Activated CD4-positive, alpha-beta T cell treated with anti-CD3 and anti-CD28 coated beads, Interleukin-2, amount 10 ng/mL, durations not matched to agents 24 days and 14 days (primary cell): ENCODE measurements around the gene SLC22A15. TPM values are rescaled to one million over a fixed set of nuclear protein-coding genes. Genes with fewer than 3 reads are reported as not detected.
"Not testable (repeated sequence)": the region's sequence is repeated elsewhere in the genome, so short reads cannot be mapped to it uniquely, and the experiment has no call there.

Experiments used
- DNase-seq: peaks from one replicate; pipeline ENCODE4 v3.0.0; 2022
- H3K27ac Mint-ChIP-seq: one replicate; pipeline ENCODE4 v1.8.0; 2022; ENCODE audit warnings: mild to moderate bottlenecking, mixed read lengths
- H3K27me3 Mint-ChIP-seq: one replicate; pipeline ENCODE4 v1.8.0; 2022; ENCODE audit warnings: mixed read lengths
- H3K36me3 Mint-ChIP-seq: one replicate; pipeline ENCODE4 v1.8.0; 2022; ENCODE audit warnings: low read depth, mild to moderate bottlenecking, mixed read lengths
- H3K4me1 Mint-ChIP-seq: one replicate; pipeline ENCODE4 v1.8.0; 2021; ENCODE audit warnings: mixed read lengths
- H3K4me3 Mint-ChIP-seq: one replicate; pipeline ENCODE4 v1.8.0; 2022; ENCODE audit warnings: mild to moderate bottlenecking, moderate library complexity, mixed read lengths
- H3K9me3 Mint-ChIP-seq: one replicate; pipeline ENCODE4 v1.8.0; 2021; ENCODE audit warnings: mixed read lengths
- intact Hi-C: fragments of 100-400 bp; cut with micrococcal nuclease; formaldehyde crosslinking; loops from one replicate; pipeline ENCODE4 v1.15.1; 2023
- total RNA-seq: library from RNA; stranded (reverse); gene quantifications from 2 replicates; pipeline ENCODE4 v1.2.3, GENCODE V29; 2022

Gene SLC22A15
- total RNA-seq, 1 donor from 2014 or later, result 0.23 TPM

- H3K4me1 Mint-ChIP-seq, H3K4me3 Mint-ChIP-seq, DNase-seq, H3K36me3 Mint-ChIP-seq, intact Hi-C loops, H3K27ac Mint-ChIP-seq: not testable (repeated sequence)
- Mint-ChIP-seq H3K27me3 (peaks cover 11% of the 10 kb centered on the region), H3K9me3 (peaks cover 25% of the 10 kb centered on the region)
Measured at GRCh38 chr1:115997921-115998320, 21.6 kb downstream of the SLC22A15 start.

- peaks cover 30% of the 10 kb centered on the region for H3K9me3 Mint-ChIP-seq
- intact Hi-C loops, result no loop called here
- DNase-seq, result no peak
Measured at GRCh38 chr1:116001739-116002487, 25.6 kb downstream of the SLC22A15 start.

GRCh38 chr1:116002781-116003420, 26.6 kb downstream of the SLC22A15 start:
- Mint-ChIP-seq H3K4me3 (no peak overlapping the region), H3K4me1 (peaks cover 8% of the 10 kb centered on the region), H3K27me3 (peaks cover 7% of the 10 kb centered on the region), H3K27ac (no peak overlapping the region), H3K36me3 (peaks cover 4% of the 10 kb centered on the region), H3K9me3 (peaks cover 25% of the 10 kb centered on the region)
- intact Hi-C loops, result no loop called here
- no peak for DNase-seq

More at GRCh38 chr1:116001739-116002487, 25.6 kb downstream of the SLC22A15 start:
- Mint-ChIP-seq H3K4me1 (peaks cover 6% of the 10 kb centered on the region), H3K36me3 (peaks cover 4% of the 10 kb centered on the region), H3K27ac (no peak overlapping the region), H3K27me3 (peaks cover 11% of the 10 kb centered on the region), H3K4me3 (no peak overlapping the region)

GRCh38 chr1:116003823-116004222, 27.5 kb downstream of the SLC22A15 start:
- peaks cover 8% of the 10 kb centered on the region for H3K4me1 Mint-ChIP-seq
- intact Hi-C loops, result no loop called here
- H3K9me3 Mint-ChIP-seq, result peaks cover 19% of the 10 kb centered on the region
- no peak overlapping the region for H3K4me3 Mint-ChIP-seq
- H3K36me3 Mint-ChIP-seq, result no peaks in the 10 kb centered on the region
- H3K27ac Mint-ChIP-seq, result no peak overlapping the region
- H3K27me3 Mint-ChIP-seq, result peaks cover 4% of the 10 kb centered on the region
- no peak for DNase-seq

GRCh38 chr1:116006486-116006964, 30.2 kb downstream of the SLC22A15 start:
- Mint-ChIP-seq H3K9me3 (peaks cover 11% of the 10 kb centered on the region), H3K27me3 (peaks cover 5% of the 10 kb centered on the region), H3K4me1 (peaks cover 8% of the 10 kb centered on the region), H3K27ac (peak overlapping the region; percentile 76), H3K4me3 (peak overlapping the region; percentile 75), H3K36me3 (no peaks in the 10 kb centered on the region)
- intact Hi-C loops, result no loop called here
- peak; percentile 77 for DNase-seq

- intact Hi-C loops, result no loop called here
- H3K4me3 Mint-ChIP-seq, result no peak overlapping the region
- H3K36me3 Mint-ChIP-seq, result no peaks in the 10 kb centered on the region
- peaks cover 3% of the 10 kb centered on the region for H3K9me3 Mint-ChIP-seq
- peaks cover 8% of the 10 kb centered on the region for H3K4me1 Mint-ChIP-seq
- DNase-seq, result no peak
- H3K27me3 Mint-ChIP-seq, result peaks cover 21% of the 10 kb centered on the region
- no peak overlapping the region for H3K27ac Mint-ChIP-seq
Measured at GRCh38 chr1:116008656-116009390, 32.5 kb downstream of the SLC22A15 start.

GRCh38 chr1:116012716-116013115, 36.4 kb downstream of the SLC22A15 start:
- intact Hi-C loops, result no loop called here
- Mint-ChIP-seq H3K36me3 (no peaks in the 10 kb centered on the region), H3K4me3 (no peak overlapping the region), H3K9me3 (no peaks in the 10 kb centered on the region), H3K4me1 (no peaks in the 10 kb centered on the region), H3K27ac (no peak overlapping the region), H3K27me3 (peaks cover 43% of the 10 kb centered on the region)
- DNase-seq, result no peak

GRCh38 chr1:116015679-116016078, 39.4 kb downstream of the SLC22A15 start:
- intact Hi-C loops, result no loop called here
- no peak for DNase-seq
- Mint-ChIP-seq H3K27me3 (peaks cover 47% of the 10 kb centered on the region), H3K36me3 (no peaks in the 10 kb centered on the region), H3K27ac (no peak overlapping the region), H3K4me1 (peaks cover 2% of the 10 kb centered on the region), H3K4me3 (no peak overlapping the region), H3K9me3 (no peaks in the 10 kb centered on the region)

- Mint-ChIP-seq H3K9me3 (no peaks in the 10 kb centered on the region), H3K36me3 (no peaks in the 10 kb centered on the region), H3K4me1 (peaks cover 2% of the 10 kb centered on the region), H3K27ac (no peak overlapping the region), H3K4me3 (no peak overlapping the region), H3K27me3 (peaks cover 34% of the 10 kb centered on the region)
- DNase-seq, result no peak
- intact Hi-C loops, result no loop called here
Measured at GRCh38 chr1:116018007-116018406, 41.7 kb downstream of the SLC22A15 start.

- intact Hi-C loops, result loop anchor here (2.0 kb wide), 1 partner anchor 213 kb away; no protein-coding TSS in a partner anchor
Measured at GRCh38 chr1:116019653-116020253, 43.4 kb downstream of the SLC22A15 start.

GRCh38 chr1:116020668-116021272, 44.5 kb downstream of the SLC22A15 start:
- H3K4me1 Mint-ChIP-seq, result peaks cover 2% of the 10 kb centered on the region
- H3K27me3 Mint-ChIP-seq, result peaks cover 22% of the 10 kb centered on the region
- H3K36me3 Mint-ChIP-seq, result no peaks in the 10 kb centered on the region
- H3K27ac Mint-ChIP-seq, result no peak overlapping the region
- intact Hi-C loops, result loop anchor here (2.0 kb wide), 1 partner anchor 214 kb away; no protein-coding TSS in a partner anchor
- H3K4me3 Mint-ChIP-seq, result no peak overlapping the region
- peak; percentile 82 for DNase-seq
- H3K9me3 Mint-ChIP-seq, result no peaks in the 10 kb centered on the region

More at GRCh38 chr1:116019653-116020253, 43.4 kb downstream of the SLC22A15 start:
- no peaks in the 10 kb centered on the region for H3K36me3 Mint-ChIP-seq
- H3K27me3 Mint-ChIP-seq, result peaks cover 25% of the 10 kb centered on the region
- H3K4me1 Mint-ChIP-seq, result peaks cover 2% of the 10 kb centered on the region
- H3K9me3 Mint-ChIP-seq, result no peaks in the 10 kb centered on the region
- DNase-seq, result no peak
- H3K4me3 Mint-ChIP-seq, result no peak overlapping the region
- no peak overlapping the region for H3K27ac Mint-ChIP-seq

GRCh38 chr1:116024626-116025025, 48.3 kb downstream of the SLC22A15 start:
- Mint-ChIP-seq H3K27me3 (peaks cover 7% of the 10 kb centered on the region), H3K9me3 (no peaks in the 10 kb centered on the region), H3K27ac (no peak overlapping the region), H3K36me3 (no peaks in the 10 kb centered on the region), H3K4me3 (no peak overlapping the region), H3K4me1 (peaks cover 2% of the 10 kb centered on the region)
- intact Hi-C loops, result no loop called here
- no peak for DNase-seq

- Mint-ChIP-seq H3K27me3 (peaks cover 5% of the 10 kb centered on the region), H3K4me3 (no peak overlapping the region), H3K4me1 (no peaks in the 10 kb centered on the region), H3K27ac (no peak overlapping the region), H3K9me3 (no peaks in the 10 kb centered on the region), H3K36me3 (no peaks in the 10 kb centered on the region)
- intact Hi-C loops, result no loop called here
- DNase-seq, result no peak
Measured at GRCh38 chr1:116026631-116027030, 50.3 kb downstream of the SLC22A15 start.
